NCI-H460 (cell line): ENCODE data around the gene FN1. TPM values are rescaled to one million over a fixed set of nuclear protein-coding genes. Genes with fewer than 3 reads are reported as not detected.

Source experiments
- DNase-seq: peaks from one replicate; pipeline ENCODE4 v3.0.0-alpha.2; 2016; ENCODE audit warnings: low read depth; ENCODE audit errors: extremely low read depth
- total RNA-seq: library from RNA; depleted of rRNA; stranded (reverse); fragments of >200 nt; shearing (Covaris generic); gene quantifications from 2 replicates; pipeline ENCODE4 v1.2.3, GENCODE V29; 2014

Gene FN1
- total RNA-seq, 1 experiment from 2014 or later: 1,236 TPM

- DNase-seq: no peak
Measured at GRCh38 chr2:215390550-215390913, 45.3 kb downstream of the FN1 start.

DNA sequence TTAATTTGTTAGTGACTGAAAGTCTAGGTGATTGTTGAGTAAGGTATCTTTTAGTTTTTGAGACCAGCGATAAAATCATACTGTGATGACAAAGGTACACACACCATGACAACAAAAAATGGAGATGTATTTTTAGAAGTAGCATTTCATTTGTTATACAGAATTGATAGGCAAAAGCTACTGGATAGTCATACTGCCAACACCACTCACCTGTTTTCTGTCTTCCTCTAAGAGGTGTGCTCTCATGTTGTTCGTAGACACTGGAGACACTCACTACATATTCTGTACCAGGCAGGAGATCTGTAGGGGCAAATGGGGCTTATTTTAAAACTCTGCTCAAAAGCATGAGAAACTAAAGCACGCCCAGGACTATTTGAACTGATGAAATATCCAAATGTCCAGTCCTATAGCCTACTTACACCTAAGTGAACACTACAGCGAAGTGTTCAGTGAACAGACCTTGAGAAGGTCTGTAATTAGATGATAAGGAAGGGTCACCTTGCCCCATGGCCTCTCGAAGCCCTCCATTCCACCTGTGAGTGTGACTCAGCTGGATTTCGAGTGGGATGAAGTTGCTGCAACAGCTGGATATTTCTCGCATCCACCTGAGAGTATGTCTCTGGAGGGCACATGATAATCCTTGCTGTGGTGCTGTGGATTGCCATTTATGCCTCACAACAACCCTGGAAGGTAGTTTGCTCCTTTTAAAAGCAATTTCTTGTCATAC, 47.7 kb downstream of the FN1 start:
- no peak for DNase-seq

DNA sequence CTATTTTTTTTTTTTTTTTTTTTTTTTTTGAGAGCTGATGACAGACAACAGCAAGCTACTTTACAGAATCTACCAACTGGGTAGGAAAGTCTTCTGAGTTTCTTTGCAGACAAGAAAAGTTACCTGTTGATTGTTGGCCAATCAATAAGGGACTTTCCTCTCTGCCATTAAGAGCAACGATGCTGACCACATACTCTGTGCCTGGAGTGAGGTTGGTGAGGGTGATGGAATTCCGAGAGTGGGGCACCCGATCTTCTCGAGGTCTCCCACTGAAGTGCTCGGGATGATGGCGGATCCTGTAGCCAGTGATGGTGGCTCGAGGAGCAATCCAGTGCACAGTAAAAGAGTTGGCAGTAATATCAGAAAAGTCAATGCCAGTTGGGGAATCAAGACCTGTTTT, 49.3 kb downstream of the FN1 start:
- DNase-seq: no peak

DNA sequence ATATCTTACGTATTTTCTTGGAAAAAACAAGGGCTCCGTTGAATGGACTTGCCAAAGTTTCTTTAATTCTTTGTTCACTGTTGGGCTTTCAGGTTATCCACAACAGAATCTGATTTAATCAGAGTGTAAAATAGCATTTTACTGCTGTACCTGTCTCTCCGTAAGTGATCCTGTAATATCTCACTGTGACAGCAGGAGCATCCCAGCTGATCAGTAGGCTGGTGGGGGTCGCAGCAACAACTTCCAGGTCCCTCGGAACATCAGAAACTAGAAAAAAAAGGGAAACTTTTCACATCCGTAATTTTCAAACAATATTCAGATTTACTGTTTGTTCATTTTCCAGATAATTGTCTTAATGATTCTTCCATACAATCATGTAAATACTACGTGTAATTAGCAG, 51.2 kb downstream of the FN1 start:
- no peak for DNase-seq

GRCh38 chr2:215383652-215384279, 52.1 kb downstream of the FN1 start:
- DNase-seq: no peak

GRCh38 chr2:215382480-215382879, 53.4 kb downstream of the FN1 start:
- no peak for DNase-seq

DNA sequence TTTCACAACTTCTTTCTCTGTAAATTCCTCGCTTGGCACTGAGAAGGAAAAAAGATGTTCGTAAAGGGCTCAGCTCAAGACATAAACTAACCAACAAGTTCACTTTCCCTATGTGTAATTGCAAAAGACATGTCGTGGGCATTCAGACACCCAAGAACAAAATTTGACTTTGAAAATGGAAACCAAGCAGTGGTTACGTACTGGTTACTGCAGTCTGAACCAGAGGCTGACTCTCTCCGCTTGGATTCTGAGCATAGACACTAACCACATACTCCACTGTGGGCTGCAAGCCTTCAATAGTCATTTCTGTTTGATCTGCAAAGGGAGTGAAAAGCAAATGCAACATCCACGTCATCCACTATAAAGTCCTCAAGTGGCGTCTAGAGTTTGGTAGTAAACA, 53.9 kb downstream of the FN1 start:
- no peak for DNase-seq

GRCh38 chr2:215380699-215381098, 55.2 kb downstream of the FN1 start:
- no peak for DNase-seq

- no peak for DNase-seq
Measured at GRCh38 chr2:215379948-215380347, 55.9 kb downstream of the FN1 start.

GRCh38 chr2:215379039-215379438, 56.8 kb downstream of the FN1 start:
- no peak for DNase-seq

DNA sequence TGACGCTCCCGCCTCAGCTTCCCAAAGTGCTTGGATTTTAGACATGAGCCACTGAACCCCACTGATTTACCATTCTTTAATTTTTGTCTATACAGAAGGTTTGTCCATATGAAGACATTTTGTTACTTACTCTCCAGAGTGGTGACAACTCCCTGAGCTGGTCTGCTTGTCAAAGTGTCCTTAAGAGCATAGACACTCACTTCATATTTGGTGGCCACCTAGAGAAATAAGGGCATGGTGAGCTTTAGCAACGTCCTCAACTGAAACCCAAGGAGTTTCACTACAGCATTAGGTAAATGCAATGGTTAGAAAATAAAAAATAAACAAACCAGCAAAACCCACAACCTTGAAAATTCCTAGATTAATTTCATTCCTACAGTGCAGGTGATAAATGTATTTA, 57.8 kb downstream of the FN1 start:
- no peak for DNase-seq

DNA sequence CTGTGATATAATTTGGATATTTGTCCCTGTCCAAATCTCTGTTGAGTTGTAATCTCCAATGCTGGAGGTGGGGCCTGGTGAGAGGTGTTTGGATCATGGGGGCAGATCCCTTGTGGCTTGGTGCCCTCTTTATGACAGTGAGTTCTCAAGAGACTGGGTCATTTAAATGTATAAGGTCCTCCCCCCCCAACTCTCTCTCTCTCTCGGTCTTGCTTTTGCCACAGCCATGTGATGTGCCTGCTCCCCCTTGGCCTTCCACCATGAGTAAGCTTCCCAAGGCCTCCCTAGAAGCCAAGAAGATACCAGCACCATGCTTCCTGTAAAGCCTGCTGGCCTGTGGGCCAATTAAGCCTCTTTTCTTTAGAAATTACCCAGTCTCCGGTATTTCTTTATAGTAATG, 58.6 kb downstream of the FN1 start:
- DNase-seq: no peak

- no peak for DNase-seq
Measured at GRCh38 chr2:215376103-215376780, 59.6 kb downstream of the FN1 start.

GRCh38 chr2:215375467-215375830, 60.4 kb downstream of the FN1 start:
- DNase-seq: no peak

- no peak for DNase-seq
Measured at GRCh38 chr2:215374642-215375466, 61.0 kb downstream of the FN1 start.

DNA sequence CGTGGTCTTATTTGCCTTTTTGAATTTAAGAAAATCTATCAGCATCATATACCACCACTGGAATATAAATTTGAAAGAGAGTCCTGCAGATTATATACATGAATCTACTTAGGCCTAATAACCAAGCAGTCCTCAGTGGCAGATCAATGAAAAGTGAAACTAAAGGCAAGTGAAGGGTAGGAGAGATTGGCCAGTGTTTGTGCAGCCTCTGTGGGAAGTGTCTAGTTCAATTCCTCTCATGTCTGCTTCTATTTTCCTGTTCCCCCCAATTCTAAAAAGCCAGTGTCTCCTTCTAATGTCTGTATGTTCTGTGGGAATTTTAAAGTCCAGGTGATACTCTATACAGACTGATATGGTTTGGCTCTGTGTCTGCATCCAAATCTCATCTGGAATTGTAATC, 61.9 kb downstream of the FN1 start:
- DNase-seq: no peak

DNA sequence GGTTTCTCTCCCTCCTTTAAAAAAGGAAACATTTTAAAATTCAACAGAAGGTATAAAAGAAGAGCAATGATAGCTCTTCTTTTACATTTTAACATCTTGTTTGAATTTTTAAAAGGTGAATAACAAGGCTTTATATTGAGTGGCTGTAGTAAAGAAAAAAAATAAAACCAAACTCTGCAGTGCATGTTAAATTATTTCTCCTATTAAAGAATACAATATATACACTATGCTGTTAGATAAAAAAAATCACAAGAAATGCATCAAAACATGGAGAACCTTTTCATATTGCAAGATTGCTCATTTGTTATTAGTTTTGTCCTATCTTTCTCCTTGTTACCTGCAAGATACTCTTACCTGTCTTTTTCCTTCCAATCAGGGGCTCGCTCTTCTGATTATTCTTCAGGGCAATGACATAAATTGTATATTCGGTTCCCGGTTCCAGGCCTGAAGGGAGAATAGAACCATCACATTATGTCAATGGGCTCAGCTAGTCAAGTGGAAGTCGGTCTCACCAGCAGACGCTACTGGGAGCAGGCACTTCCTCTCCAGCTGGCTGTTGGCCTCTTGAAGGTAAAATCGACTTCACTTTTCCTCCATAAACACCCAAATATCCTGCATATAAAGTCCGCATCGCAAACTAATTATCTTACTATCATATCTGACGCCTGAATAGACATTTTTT, 62.8 kb downstream of the FN1 start:
- DNase-seq: no peak

DNA sequence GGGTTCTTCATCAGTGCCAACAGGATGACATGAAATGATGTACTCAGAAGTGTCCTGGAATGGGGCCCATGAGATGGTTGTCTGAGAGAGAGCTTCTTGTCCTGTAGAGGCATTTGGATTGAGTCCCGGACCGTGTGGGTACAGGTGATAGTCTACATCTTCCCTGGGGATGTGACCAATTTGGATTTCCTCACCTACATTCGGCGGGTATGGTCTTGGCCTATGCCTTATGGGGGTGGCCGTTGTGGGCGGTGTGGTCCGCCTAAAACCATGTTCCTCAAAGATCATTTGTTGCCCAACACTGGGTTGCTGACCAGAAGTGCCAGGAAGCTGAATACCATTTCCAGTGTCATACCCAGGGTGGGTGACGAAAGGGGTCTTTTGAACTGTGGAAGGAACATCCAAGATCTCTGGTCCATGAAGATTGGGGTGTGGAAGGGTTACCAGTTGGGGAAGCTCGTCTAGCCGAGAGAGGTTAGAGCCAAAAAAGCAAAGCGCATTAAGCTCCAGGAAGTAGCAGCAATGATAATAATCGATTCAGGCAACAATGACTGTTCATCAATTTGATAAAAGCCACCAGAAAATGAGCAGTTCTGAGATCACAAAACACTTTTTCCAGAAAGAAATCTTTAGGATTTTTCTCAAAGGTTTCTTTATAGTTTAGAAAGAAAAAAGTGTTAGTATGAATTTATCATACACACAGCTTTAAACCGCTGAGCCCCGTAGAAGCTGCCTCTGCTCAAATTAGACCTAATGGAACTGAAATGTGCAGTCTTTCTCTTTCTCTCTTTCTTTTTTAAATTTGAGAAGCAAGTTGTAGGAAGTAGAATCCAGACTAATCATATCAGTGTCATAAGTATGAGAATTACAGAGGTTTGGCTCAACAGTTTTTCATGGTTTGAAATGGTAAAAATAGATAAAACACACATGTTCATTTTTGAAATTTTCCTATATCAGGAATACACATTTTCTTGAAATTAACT, 63.7 kb downstream of the FN1 start:
- no peak for DNase-seq

DNA sequence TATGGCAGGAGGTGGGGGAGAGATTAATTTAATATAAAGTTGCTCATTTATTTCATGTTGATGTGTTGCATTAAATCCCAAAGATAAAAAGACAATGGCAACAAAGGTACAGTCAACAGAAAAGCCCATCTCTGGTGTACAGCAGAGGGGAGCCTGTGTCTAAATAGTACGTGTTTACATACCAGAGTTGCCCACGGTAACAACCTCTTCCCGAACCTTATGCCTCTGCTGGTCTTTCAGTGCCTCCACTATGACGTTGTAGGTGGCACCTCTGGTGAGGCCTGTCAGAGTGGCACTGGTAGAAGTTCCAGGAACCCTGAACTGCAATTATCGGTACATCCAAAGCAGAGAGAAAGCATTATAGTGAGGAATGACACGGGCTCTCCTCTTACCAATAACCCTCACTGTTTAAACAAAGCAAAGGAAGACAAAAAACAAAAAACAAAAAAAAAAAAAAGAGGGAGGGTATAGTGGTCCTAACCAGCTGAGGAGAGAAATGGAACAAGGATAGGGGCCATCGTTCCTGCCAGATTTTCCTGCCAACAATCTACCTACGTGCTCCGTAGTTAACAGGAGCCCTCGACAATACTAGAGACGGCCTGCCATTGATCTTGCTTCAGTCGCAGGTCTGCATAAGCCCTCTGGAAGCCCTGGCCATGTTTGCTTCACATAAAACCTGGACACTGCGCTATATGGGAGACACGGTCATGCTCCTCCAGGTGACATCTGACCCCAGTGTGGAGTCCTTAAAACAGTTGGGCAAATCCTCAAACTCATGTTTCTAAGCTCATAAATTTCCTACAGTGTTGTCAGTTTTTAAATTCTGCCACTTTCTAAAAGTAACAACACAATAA, 65.5 kb downstream of the FN1 start:
- no peak for DNase-seq
